OCI-LY3 (cell line): Measurements from ENCODE around the gene NDUFA13.

ENCODE experiments used
- H2AFZ ChIP-seq: fragments of 200-600, 300-600 bp; shearing (Covaris generic); 2 replicates; pipeline ENCODE4 v1.6.0; 2014; ENCODE audit warnings: antibody characterized with exemption, low read depth, low read length
- H3K27ac ChIP-seq: fragments of 200-600, 300-600 bp; sonication (generic); 2 replicates; pipeline ENCODE4 v1.5.1; 2014; ENCODE audit warnings: mild to moderate bottlenecking, low read length, moderate library complexity, mixed read lengths
- H3K27me3 ChIP-seq: fragments of 200-600, 300-600 bp; sonication (generic); 2 replicates; pipeline ENCODE4 v1.6.1; 2014; ENCODE audit warnings: low read depth, low read length, mixed read lengths
- H3K36me3 ChIP-seq: fragments of 200-600, 300-600 bp; sonication (generic); replicated peaks from 2 replicates; pipeline ENCODE3; 2014; ENCODE audit warnings: low read depth, low read length, mixed read lengths
- H3K4me1 ChIP-seq: fragments of 300-600, 200-600 bp; sonication (generic); 2 replicates; pipeline ENCODE4 v1.6.1; 2014; ENCODE audit warnings: low read length, mixed read lengths
- H3K4me2 ChIP-seq: fragments of 200-600, 300-600 bp; sonication (generic); 2 replicates; pipeline ENCODE4 v1.6.1; 2014; ENCODE audit warnings: low read length, mixed read lengths
- H3K4me3 ChIP-seq: fragments of 300-600, 200-600 bp; sonication (generic); 2 replicates; pipeline ENCODE4 v1.5.1; 2014; ENCODE audit warnings: antibody characterized with exemption, mild to moderate bottlenecking, low read length, moderate library complexity
- H3K79me2 ChIP-seq: fragments of 300-600, 200-600 bp; shearing (Covaris generic); 2 replicates; pipeline ENCODE4 v1.6.1; 2014; ENCODE audit warnings: mild to moderate bottlenecking, low read length, mixed read lengths
- H3K9ac ChIP-seq: fragments of 300-600, 200-600 bp; shearing (Covaris generic); 2 replicates; pipeline ENCODE4 v1.6.0; 2014; ENCODE audit warnings: mild to moderate bottlenecking, low read length, moderate library complexity
- H3K9me3 ChIP-seq: fragments of 200-600, 300-600 bp; shearing (Covaris generic); 2 replicates; pipeline ENCODE4 v1.6.1; 2014; ENCODE audit warnings: low read length, mixed read lengths; ENCODE audit not compliant: insufficient read depth
- H4K20me1 ChIP-seq: fragments of 200-600, 300-600 bp; sonication (generic); 2 replicates; pipeline ENCODE4 v1.6.1; 2016; ENCODE audit warnings: low read length, mixed read lengths; ENCODE audit not compliant: insufficient read depth
- CTCF ChIP-seq: fragments of 200-600, 300-600 bp; sonication (generic); IDR thresholded peaks from 2 replicates; pipeline ENCODE4 v1.5.1; 2014; ENCODE audit warnings: antibody characterized with exemption, low read length, low read depth
- EZH2phosphoT487 ChIP-seq: fragments of 200-600 bp; shearing (Covaris generic); IDR thresholded peaks from 2 replicates; pipeline ENCODE4 v1.6.1; 2018; ENCODE audit warnings: antibody characterized with exemption, mixed run types, low read depth

The NDUFA13 gene

DNA sequence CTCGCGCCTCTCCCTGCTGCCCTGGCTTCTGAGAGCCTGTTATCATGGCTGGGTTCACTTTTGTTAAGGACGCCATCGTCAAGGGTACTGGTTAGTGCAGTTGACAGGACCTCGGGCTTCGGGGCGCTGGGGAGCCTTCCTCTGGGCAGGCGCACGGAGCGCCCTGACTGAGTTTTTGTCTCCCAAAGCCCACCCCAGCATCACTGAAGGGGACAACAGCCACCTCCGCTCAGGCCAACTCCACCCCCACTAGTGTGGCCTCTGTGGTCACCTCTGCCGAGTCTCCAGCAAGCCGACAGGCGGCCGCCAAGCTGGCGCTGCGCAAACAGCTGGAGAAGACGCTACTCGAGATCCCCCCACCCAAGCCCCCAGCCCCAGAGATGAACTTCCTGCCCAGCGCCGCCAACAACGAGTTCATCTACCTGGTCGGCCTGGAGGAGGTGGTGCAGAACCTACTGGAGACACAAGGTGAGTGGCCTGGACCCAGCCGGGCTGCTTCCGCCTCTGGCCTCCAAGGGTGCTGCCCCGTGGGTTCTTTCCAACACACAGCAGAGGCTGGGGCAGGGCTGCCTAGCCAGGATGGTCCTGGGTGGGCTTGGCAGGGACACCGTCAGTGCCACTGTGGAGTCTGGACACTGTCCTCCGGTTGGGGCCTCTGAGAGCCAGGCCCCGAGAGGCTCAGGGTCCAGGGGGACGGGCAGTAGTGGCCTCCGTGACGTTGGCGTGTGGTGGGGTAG, 17.6 kb upstream of the NDUFA13 start:
- no peaks in the 10 kb centered on the region for H4K20me1 ChIP-seq
- H2AFZ ChIP-seq = no peak overlapping the region
- H3K79me2 ChIP-seq = peaks cover 8% of the 10 kb centered on the region; the same call in 1 of the 2 replicates
- H3K4me2 ChIP-seq = no peak overlapping the region
- TF ChIP-seq EZH2phosphoT487 = no peak
- TF ChIP-seq CTCF = no peak
- no peak overlapping the region for H3K27ac ChIP-seq
- H3K36me3 ChIP-seq = peaks cover 61% of the 10 kb centered on the region
- no peaks in the 10 kb centered on the region for H3K9me3 ChIP-seq
- H3K9ac ChIP-seq = no peak overlapping the region
- no peaks in the 10 kb centered on the region for H3K27me3 ChIP-seq
- no peaks in the 10 kb centered on the region; the same call in 1 of the 2 replicates for H3K4me1 ChIP-seq
- no peak overlapping the region for H3K4me3 ChIP-seq

DNA sequence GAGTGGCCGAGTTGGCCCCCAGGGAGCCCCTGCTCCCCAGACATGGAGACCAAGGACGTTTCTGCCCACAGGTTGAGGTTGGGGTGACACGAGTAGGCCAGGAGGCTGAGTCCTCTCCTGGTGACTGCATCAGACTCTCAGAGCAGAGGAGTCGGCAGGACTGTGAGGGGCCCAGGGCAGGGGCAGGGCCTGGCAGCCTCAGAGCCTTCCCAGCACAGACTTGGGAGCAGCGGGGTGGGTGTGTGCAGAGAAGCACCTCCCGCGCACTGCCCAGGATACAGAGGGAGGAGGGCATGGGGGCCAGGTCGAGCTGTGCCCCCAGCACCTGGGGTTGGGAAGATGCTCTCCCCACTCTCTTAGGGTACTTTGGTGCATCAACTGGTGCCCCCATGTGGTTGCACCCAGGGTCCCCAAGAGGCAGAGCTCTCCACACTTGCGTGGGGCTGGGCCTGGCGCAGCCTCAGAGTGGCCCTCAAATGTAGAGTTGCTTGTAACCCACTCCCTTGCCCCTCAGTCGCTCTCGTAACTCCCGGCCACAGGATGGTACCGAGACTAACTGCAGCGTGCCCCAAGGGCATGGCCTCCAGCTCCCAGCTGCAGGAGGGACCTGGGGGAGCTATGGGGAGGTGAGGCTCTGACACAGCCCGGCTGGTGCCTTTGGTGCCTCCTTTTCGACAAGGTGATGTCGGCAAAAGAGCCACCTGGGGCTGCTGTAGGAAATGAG, 16.6 kb upstream of the NDUFA13 start:
- peaks cover under 1% of the 10 kb centered on the region; the same call in 1 of the 2 replicates for H3K79me2 ChIP-seq
- H3K9ac ChIP-seq = no peak overlapping the region
- no peaks in the 10 kb centered on the region for H3K27me3 ChIP-seq
- H3K4me2 ChIP-seq = no peak overlapping the region
- no peaks in the 10 kb centered on the region for H3K9me3 ChIP-seq
- H3K4me1 ChIP-seq = no peaks in the 10 kb centered on the region; the same call in 1 of the 2 replicates
- TF ChIP-seq CTCF = no peak
- TF ChIP-seq EZH2phosphoT487 = no peak
- peaks cover 56% of the 10 kb centered on the region for H3K36me3 ChIP-seq
- no peak overlapping the region for H2AFZ ChIP-seq
- no peak overlapping the region for H3K4me3 ChIP-seq
- H4K20me1 ChIP-seq = no peaks in the 10 kb centered on the region
- H3K27ac ChIP-seq = no peak overlapping the region

DNA sequence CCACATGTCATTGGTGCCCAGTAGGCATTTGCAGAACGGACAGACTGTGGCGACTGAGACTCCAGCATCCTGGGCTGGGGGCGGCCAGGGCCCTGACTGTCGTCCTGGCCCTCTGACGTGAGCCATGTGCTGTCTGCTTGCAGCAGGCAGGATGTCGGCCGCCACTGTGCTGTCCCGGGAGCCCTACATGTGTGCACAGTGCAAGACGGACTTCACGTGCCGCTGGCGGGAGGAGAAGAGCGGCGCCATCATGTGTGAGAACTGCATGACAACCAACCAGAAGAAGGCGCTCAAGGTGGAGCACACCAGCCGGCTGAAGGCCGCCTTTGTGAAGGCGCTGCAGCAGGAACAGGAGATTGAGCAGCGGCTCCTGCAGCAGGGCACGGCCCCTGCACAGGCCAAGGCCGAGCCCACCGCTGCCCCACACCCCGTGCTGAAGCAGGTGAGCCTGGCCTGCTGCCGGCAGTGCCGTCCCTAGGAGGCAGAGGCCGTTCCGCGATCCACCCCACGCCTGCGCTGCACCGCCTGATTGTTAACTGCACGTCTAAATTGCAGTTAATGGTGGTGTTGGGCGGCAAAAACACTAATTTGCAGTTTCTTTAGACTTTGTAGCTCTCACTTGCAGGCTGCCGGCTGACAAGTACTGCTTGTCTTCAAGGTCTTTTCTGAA, 14.9 kb upstream of the NDUFA13 start:
- no peak overlapping the region for H3K4me3 ChIP-seq
- H2AFZ ChIP-seq = no peak overlapping the region
- H3K27me3 ChIP-seq = no peaks in the 10 kb centered on the region
- H4K20me1 ChIP-seq = no peaks in the 10 kb centered on the region
- no peak overlapping the region for H3K27ac ChIP-seq
- TF ChIP-seq EZH2phosphoT487 (no peak), CTCF (no peak)
- no peak overlapping the region for H3K9ac ChIP-seq
- no peaks in the 10 kb centered on the region for H3K9me3 ChIP-seq
- H3K79me2 ChIP-seq = no peaks in the 10 kb centered on the region; the same call in 1 of the 2 replicates
- peaks cover 54% of the 10 kb centered on the region for H3K36me3 ChIP-seq
- no peak overlapping the region for H3K4me2 ChIP-seq
- H3K4me1 ChIP-seq = no peaks in the 10 kb centered on the region

GRCh38 chr19:19501798-19502197, 14.2 kb upstream of the NDUFA13 start:
- Histone ChIP-seq H4K20me1 (no peaks in the 10 kb centered on the region), H3K9me3 (no peaks in the 10 kb centered on the region), H3K79me2 (no peaks in the 10 kb centered on the region; the same call in 1 of the 2 replicates), H3K36me3 (peaks cover 58% of the 10 kb centered on the region), H3K9ac (no peak overlapping the region), H3K27me3 (no peaks in the 10 kb centered on the region), H2AFZ (no peak overlapping the region), H3K4me3 (no peak overlapping the region), H3K4me1 (no peaks in the 10 kb centered on the region), H3K4me2 (no peak overlapping the region), H3K27ac (no peak overlapping the region)
- TF ChIP-seq EZH2phosphoT487 = no peak
- no peak for TF ChIP-seq CTCF
